ENCODE data around the gene REEP3.

Gene REEP3

GRCh38 chr10:63521416-63522276 is 445 bp downstream of the REEP3 start:
- H3K4me3 ChIP-seq (ENCODE audit: low read depth, low read length): peak overlapping the region; percentile 96
- TF ChIP-seq CTCF (IDR thresholded peaks at IDR 0.05; ENCODE audit: low read depth, low read length, missing control alignments): no peak
- DNase-seq (ENCODE audit: low read depth): no peak

- DNase-seq (ENCODE audit: low read depth): no peak
- TF ChIP-seq CTCF (IDR thresholded peaks at IDR 0.05; ENCODE audit: low read depth, low read length, missing control alignments): no peak
- peak overlapping the region; percentile 96 for H3K4me3 ChIP-seq (ENCODE audit: low read depth, low read length)
Observed at GRCh38 chr10:63522277-63522687, 1.1 kb downstream of the REEP3 start.

GRCh38 chr10:63522995-63523394 is 1.8 kb downstream of the REEP3 start:
- no peak for TF ChIP-seq CTCF (IDR thresholded peaks at IDR 0.05; ENCODE audit: low read depth, low read length, missing control alignments)
- H3K4me3 ChIP-seq (ENCODE audit: low read depth, low read length): no peak overlapping the region
- no peak for DNase-seq (ENCODE audit: low read depth)

- no peak for DNase-seq (ENCODE audit: low read depth)
- H3K4me3 ChIP-seq (ENCODE audit: low read depth, low read length): no peak overlapping the region
- TF ChIP-seq CTCF (IDR thresholded peaks at IDR 0.05; ENCODE audit: low read depth, low read length, missing control alignments): no peak
Observed at GRCh38 chr10:63525021-63525420, 3.8 kb downstream of the REEP3 start.

GRCh38 chr10:63527401-63527800 is 6.2 kb downstream of the REEP3 start:
- no peak for DNase-seq (ENCODE audit: low read depth)
- no peak overlapping the region for H3K4me3 ChIP-seq (ENCODE audit: low read depth, low read length)
- TF ChIP-seq CTCF (IDR thresholded peaks at IDR 0.05; ENCODE audit: low read depth, low read length, missing control alignments): no peak

- H3K4me3 ChIP-seq (ENCODE audit: low read depth, low read length): no peak overlapping the region
- TF ChIP-seq CTCF (IDR thresholded peaks at IDR 0.05; ENCODE audit: low read depth, low read length, missing control alignments): no peak
- no peak for DNase-seq (ENCODE audit: low read depth)
Observed at GRCh38 chr10:63528084-63528744, 7.0 kb downstream of the REEP3 start.

All from GM12864 (cell line).